ENCODE data around the gene CUL4B. TPM values are rescaled to one million over a fixed set of nuclear protein-coding genes. Genes with fewer than 3 reads are reported as not detected.

The CUL4B gene
- total and polyA plus RNA-seq, 10 donors = 19.6 to 60.1 (median 41.0) TPM

GRCh38 chrX:120562569-120562926, 1.8 kb upstream of the CUL4B start:
- 57 to 74% (median 59%) methylated on average over 2 of the region's 2 CpGs for WGBS, 5 donors
- intact Hi-C loops (cut with DNase I; ENCODE audit: low total_unique reads) = no loop called here
- peaks cover 0 to 36% (median 21%) of the 10 kb centered on the region in 6 donors for H3K4me1 ChIP-seq
- peaks cover 0 to 4% (median 0%) of the 10 kb centered on the region in 6 donors for H3K36me3 ChIP-seq
- peak overlapping the region in 6 of 8 donors; percentile 95 to 99 (median 97) for H3K27ac ChIP-seq
- DNase-seq = no peak
- TF ChIP-seq, protein P1, sequence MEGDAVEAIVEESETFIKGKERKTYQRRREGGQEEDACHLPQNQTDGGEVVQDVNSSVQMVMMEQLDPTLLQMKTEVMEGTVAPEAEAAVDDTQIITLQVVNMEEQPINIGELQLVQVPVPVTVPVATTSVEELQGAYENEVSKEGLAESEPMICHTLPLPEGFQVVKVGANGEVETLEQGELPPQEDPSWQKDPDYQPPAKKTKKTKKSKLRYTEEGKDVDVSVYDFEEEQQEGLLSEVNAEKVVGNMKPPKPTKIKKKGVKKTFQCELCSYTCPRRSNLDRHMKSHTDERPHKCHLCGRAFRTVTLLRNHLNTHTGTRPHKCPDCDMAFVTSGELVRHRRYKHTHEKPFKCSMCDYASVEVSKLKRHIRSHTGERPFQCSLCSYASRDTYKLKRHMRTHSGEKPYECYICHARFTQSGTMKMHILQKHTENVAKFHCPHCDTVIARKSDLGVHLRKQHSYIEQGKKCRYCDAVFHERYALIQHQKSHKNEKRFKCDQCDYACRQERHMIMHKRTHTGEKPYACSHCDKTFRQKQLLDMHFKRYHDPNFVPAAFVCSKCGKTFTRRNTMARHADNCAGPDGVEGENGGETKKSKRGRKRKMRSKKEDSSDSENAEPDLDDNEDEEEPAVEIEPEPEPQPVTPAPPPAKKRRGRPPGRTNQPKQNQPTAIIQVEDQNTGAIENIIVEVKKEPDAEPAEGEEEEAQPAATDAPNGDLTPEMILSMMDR (IDR thresholded peaks at IDR 0.05 in 8 of 11, conservative IDR thresholded peaks at IDR 0.05 in 3 of 11) = no peak
- no peaks in the 10 kb centered on the region for H3K9me3 ChIP-seq
- H3K4me3 ChIP-seq = no peak overlapping the region
- H3K27me3 ChIP-seq (replicated peaks in 1 of 7) = no peaks in the 10 kb centered on the region

- Histone ChIP-seq H3K9me3 (no peaks in the 10 kb centered on the region), H3K36me3 (peaks cover 0 to 10% (median 0%) of the 10 kb centered on the region in 6 donors), H3K4me1 (peaks cover 0 to 42% (median 23%) of the 10 kb centered on the region in 6 donors), H3K4me3 (peak overlapping the region; percentile 27 to 83 (median 54)), H3K27ac (peak overlapping the region; percentile 16 to 99 (median 96)), H3K27me3 (replicated peaks in 1 of 7) (no peaks in the 10 kb centered on the region)
- TF ChIP-seq, protein P1 (IDR thresholded peaks at IDR 0.05 in 8 of 11, conservative IDR thresholded peaks at IDR 0.05 in 3 of 11) = no peak
- TF ChIP-seq POLR2AphosphoS5 (IDR thresholded peaks at IDR 0.05) (no peak), POLR2A (IDR thresholded peaks at IDR 0.05) (no peak)
- 4 to 36% (median 6%) methylated on average over 12 of the region's 12 CpGs for WGBS, 5 donors
- intact Hi-C loops (cut with DNase I; ENCODE audit: low total_unique reads) = no loop called here
- DNase-seq = no peak
Measured at GRCh38 chrX:120561634-120562568, 1.1 kb upstream of the CUL4B start.

DNA sequence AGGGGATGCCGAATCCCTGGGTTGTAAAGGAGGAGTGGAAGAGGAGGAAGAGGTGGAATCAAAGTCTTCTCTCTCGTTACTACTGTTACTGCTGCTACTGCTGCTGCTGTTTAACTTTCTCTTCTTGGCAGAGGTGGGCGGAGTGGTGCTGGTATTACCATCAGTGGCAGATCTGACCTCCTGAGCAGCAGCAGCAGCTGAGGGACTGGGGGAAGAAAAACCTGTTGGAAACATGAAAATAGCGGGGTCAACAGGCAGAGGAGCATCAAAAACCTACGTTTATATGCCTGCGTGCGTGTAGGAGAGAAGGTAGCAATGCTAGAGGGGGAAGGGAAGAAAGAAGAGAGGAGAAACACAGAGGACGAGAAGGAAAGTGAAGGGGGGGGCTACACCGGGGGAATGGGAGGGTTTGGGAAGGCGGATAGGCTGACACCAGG, 339 bp downstream of the CUL4B start:
- DNase-seq = peak; percentile 76
- whole genome bisulfite sequencing, 5 donors = 1 to 33% (median 1%) methylated on average over 9 to 10 of the region's 10 CpGs
- peaks cover 0 to 25% (median 0%) of the 10 kb centered on the region in 6 donors for H3K36me3 ChIP-seq
- peak overlapping the region; percentile 49 to 83 (median 54) for H3K4me3 ChIP-seq
- H3K9me3 ChIP-seq = no peaks in the 10 kb centered on the region
- no peak for TF ChIP-seq POLR2AphosphoS5 (IDR thresholded peaks at IDR 0.05)
- TF ChIP-seq POLR2A (IDR thresholded peaks at IDR 0.05) = no peak
- TF ChIP-seq, protein P1 (IDR thresholded peaks at IDR 0.05 in 8 of 11, conservative IDR thresholded peaks at IDR 0.05 in 3 of 11) = no peak
- peak overlapping the region; percentile 84 to 99 (median 96) for H3K27ac ChIP-seq
- peaks cover 4 to 54% (median 23%) of the 10 kb centered on the region in 6 donors for H3K4me1 ChIP-seq
- intact Hi-C loops (cut with DNase I; ENCODE audit: low total_unique reads) = no loop called here
- H3K27me3 ChIP-seq (replicated peaks in 1 of 7) = no peaks in the 10 kb centered on the region

DNA sequence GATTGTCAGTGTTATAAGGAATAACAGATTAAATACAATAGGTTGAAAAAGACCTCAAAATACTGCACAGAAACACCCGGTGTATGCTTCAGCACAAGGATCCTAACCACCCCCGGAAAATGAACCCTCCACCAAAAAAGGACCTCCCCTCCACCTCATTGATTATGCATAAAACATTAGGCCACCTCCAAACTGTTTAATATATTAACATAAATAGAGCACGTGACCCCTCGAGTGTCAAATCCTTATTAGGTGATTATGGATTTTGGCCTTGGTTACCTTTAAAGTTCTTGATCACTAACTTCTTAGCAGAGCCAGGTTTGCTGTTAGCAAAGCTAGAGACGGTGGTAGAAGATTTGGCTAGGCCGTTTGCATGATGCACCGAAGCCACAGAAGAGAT, 958 bp downstream of the CUL4B start:
- Histone ChIP-seq H3K4me3 (peak overlapping the region; percentile 49 to 83 (median 54)), H3K27me3 (replicated peaks in 1 of 7) (no peaks in the 10 kb centered on the region), H3K27ac (peak overlapping the region; percentile 84 to 99 (median 96)), H3K36me3 (peaks cover 0 to 28% (median 2%) of the 10 kb centered on the region in 6 donors), H3K4me1 (peaks cover 4 to 61% (median 23%) of the 10 kb centered on the region in 6 donors), H3K9me3 (no peaks in the 10 kb centered on the region)
- intact Hi-C loops (cut with DNase I; ENCODE audit: low total_unique reads) = no loop called here
- TF ChIP-seq, protein P1 (IDR thresholded peaks at IDR 0.05 in 8 of 11, conservative IDR thresholded peaks at IDR 0.05 in 3 of 11) = no peak
- TF ChIP-seq POLR2A (IDR thresholded peaks at IDR 0.05) = no peak
- TF ChIP-seq POLR2AphosphoS5 (IDR thresholded peaks at IDR 0.05) = no peak
- WGBS, 5 donors = 0 to 40% (median 2%) methylated on average over 7 of the region's 7 CpGs
- DNase-seq = no peak
